CD4-positive, alpha-beta T cell treated with Interleukin-2 at 100 ng/mL for 4 hours (primary cell): ENCODE measurements around the gene LIF.

ENCODE experiments used
- DNase-seq: peaks from one replicate; pipeline ENCODE4 v3.0.0-alpha.2; 2020; ENCODE audit warnings: low spot score

Gene LIF

GRCh38 chr22:30284172-30284571 is 37.6 kb upstream of the LIF start:
- no peak for DNase-seq

DNA sequence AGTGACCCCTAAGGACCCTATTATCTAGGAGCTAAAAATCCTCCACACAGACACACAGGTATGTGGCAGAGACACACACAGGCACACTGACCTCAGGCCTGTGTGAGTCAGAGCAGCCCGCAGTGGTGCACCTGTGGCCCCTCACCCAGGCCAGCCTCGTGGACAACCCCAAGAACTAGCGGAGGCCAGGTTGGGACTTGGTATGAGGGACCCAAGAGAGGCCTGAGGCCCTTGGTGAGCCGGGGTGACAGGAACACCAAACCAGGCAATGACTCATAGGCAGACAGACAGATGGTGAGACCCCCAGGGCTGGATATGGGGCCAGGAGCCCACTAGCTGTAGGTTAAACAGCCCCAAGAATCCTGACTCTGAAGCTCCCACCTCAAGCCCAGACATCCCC is 36.8 kb upstream of the LIF start:
- no peak for DNase-seq

DNA sequence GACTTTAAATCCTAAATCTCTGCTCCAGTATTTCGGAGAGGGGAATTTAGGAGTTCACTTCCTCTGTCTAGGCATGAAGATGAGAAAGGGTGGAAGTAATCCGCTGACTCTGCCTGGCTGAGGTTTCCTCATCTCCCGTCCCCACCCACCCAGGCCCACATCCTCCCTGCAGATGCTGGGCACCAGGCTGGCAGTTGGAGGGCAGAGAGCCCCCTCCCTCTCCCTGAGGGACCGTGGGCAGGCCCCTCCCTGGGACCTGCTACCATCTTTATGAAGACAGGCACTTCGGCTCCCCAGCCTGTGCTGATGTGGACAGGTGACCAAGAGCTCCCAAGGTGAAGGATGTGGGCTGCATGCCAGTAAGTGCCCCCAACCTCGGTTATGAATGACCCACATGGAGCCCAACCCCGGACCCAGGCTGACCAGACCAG is 36.1 kb upstream of the LIF start:
- no peak for DNase-seq

- no peak for DNase-seq
Measured at GRCh38 chr22:30280505-30280904, 33.9 kb upstream of the LIF start.

DNA sequence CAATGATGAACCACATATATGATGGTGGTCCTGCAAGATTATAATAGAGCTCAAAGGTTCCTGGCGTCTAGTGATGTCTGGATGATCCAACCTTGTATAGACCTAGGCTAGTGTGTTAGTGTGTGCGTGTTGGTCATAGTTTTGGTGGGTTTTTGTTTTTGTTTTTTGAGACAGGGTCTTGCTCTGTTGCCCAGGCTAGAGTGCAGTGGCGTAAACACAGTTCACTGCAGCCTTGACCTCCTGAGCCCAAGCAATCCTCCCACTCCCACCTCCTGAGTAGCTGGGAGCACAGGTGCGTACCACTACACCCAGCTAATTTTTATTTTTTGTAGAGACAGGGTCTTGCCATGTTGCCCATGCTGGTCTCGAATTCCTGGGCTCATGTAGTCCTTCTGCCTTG is 33.4 kb upstream of the LIF start:
- DNase-seq, result no peak

GRCh38 chr22:30279046-30279788 is 32.7 kb upstream of the LIF start:
- DNase-seq, result no peak

DNA sequence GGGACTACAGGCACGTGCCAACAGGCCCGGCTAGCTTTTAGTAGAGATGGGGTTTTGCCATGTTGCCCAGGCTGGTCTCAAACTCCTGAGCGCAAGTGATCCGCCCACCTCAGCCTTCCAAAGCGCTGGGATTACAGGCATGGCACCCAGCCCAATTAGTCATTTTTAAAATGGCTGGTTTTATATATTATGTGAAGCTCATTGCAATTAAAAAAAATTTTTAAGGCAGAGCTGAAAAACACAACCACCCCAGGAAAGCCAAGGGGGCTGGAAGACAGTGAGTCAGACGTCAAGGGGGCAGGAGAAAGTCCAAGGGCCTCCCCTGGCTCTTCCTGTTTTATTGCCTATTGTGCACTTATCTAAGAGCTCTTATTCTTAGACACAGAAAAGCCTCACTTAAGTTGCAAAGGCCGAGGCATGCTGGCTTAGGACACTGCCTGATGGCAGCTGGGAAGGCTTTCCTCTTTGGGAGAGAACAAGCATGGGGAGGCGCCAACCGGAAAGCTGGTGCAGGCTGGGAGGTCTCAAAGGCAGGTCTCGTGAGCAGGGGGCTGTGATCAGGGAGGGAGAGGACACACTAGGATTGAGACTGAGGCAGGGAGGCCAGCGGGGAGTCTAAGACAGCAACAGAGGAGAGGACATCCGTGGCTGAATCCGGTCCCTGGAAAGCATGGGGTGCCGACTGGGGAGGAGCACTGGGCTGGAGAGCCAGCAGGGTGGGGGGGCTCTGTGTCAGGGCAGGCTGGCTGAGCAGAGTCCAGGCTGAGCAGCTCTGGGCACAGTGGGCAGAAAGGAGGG is 31.2 kb upstream of the LIF start:
- DNase-seq, result no peak

DNA sequence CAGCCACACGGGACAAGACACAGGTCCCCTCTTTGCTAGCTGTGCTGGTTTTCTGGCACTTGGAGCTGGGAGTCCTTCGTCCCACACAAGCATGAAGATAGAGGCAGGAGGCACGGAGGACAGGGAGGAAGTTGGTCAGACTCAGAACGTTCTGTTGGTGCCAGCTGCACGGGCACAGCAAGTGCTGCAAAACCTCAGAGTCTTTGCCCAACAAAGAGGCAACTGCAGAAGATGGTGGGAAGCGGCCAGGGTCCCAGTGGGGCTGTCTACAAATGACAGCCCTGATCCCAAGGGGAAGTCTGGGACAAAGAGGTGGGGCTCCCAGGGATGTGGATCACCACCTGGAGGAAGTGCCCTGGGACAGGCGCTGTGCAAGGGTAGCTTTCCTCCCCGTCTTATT is 29.5 kb upstream of the LIF start:
- DNase-seq, result no peak

- peak; percentile 53 for DNase-seq
Measured at GRCh38 chr22:30275625-30276024, 29.1 kb upstream of the LIF start.

GRCh38 chr22:30274437-30274812 is 27.9 kb upstream of the LIF start:
- DNase-seq, result no peak

- no peak for DNase-seq
Measured at GRCh38 chr22:30273711-30274436, 27.3 kb upstream of the LIF start.

- DNase-seq, result no peak
Measured at GRCh38 chr22:30272781-30273601, 26.4 kb upstream of the LIF start.

DNA sequence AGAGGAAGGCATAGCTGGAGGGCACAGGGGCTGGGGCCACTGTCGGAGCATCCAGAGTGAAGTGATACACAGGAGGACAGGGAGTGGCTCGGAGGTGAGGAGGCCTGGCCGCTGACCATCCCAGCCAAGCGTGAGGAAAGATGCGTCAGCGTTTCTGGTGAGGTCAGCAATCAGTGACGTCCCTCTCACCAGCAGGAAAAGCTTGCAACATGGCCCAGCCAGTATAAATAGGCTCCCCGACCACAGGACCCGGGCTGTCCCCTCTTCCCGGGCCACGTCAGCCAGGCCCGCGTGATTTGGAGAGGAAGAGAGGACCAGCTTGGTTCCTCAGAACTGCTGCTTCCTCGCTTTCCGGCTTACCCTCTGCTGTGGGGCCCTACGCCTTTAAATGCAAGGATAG is 24.3 kb upstream of the LIF start:
- DNase-seq, result peak; percentile 12

DNA sequence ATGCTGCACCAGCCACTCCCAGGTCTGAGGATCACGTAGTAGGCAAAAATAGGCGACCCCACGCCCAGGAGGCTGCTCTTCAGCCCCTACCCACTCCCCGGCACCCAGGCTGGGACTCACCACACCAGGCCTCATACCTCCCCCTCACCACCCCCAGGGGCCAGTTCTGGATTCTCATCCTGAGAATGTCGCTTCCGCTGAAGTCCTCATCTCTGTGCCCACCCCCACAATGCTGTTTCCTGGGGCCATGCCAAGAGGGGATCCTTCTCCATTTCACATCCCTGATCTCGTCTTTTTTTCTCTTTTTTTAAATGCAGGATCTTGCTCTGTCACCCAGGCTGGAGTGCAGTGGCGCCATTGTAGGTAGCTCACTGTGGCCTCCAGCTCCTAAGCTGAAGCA is 21.8 kb upstream of the LIF start:
- no peak for DNase-seq

GRCh38 chr22:30267382-30268302 is 21.1 kb upstream of the LIF start:
- DNase-seq, result peak; percentile 65

- DNase-seq, result peak; percentile 84
Measured at GRCh38 chr22:30266445-30267381, 20.2 kb upstream of the LIF start, which contains the start of gene OSM. Gene OSM (minus strand): TSS chr22:30266851. CDS start chr22:30266799, 52 bp downstream.

DNA sequence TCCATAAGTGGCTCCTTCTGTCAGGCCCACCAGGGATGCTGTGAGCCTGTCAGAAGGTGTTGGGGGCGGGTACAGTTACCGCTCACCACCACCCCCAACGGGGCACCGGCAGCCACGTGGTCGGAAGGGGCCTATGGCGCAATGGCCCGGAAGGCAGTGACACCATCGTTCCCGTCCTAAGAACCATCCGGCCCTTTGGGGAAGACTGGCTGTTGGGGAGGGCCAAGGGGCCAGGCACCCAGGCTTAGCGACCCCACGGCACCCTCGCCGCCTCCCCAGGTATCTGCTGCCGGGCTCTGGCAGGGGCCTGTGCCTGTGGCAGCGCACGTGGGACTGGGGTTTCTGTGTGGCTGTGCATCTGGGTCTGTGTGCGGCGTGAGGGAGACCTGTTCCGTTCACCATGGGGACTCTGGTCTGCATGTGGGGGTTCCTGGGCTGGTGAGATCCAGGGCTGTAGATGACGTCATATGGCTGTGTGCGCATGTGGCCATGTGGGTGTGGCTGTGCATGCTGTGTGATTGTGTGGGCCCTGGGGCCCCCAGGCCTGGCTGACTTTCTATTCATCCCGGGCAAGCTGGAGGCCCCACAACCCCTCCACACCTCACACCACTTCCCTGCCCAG is 19.4 kb upstream of the LIF start:
- peak; percentile 78 for DNase-seq

- no peak for DNase-seq
Measured at GRCh38 chr22:30265131-30265720, 18.7 kb upstream of the LIF start.

DNA sequence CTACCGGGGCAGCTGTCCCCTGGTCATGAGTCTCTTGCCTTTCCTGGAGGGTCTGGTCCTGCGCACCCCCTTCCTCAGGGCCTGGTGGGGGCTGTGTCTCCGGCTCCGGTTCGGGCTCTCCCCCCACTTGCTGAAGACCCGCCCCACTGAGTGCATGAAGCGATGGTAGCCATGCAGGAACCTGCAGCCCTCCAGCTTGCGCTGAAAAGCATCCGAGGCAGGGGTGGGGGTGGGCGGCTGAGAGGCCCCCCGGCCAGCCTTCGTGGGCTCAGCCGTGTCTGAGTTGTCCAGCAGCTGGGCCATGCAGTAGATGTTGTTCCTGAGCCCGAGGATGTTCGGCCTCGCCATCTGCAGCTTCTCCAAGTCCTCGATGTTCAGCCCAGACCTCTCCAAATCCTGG is 17.3 kb upstream of the LIF start:
- no peak for DNase-seq
